H4 (cell line): ENCODE results near the gene STAB1. TPM values are rescaled to one million over a fixed set of nuclear protein-coding genes. Genes with fewer than 3 reads are reported as not detected.

Experiments
- DNase-seq: peaks from one replicate; pipeline ENCODE4 v3.0.0-alpha.2; 2015; ENCODE audit warnings: low spot score
- total RNA-seq: library from RNA; depleted of rRNA; stranded (reverse); fragments of >200 nt; shearing (Covaris generic); gene quantifications from 2 replicates; pipeline ENCODE4 v1.2.3, GENCODE V29; 2014; rRNA removed

The STAB1 gene
- total RNA-seq, 1 experiment from 2014 or later: not detected

- no peak for DNase-seq
Observed at GRCh38 chr3:52563984-52564383, 68.8 kb downstream of the STAB1 start.

- no peak for DNase-seq
Observed at GRCh38 chr3:52568069-52568468, 72.9 kb downstream of the STAB1 start.

- no peak for DNase-seq
Observed at GRCh38 chr3:52570076-52570475, 74.9 kb downstream of the STAB1 start.

- no peak for DNase-seq
Observed at GRCh38 chr3:52572221-52572620, 77.1 kb downstream of the STAB1 start.

Other genes starting within 250 kb of the STAB1 start
- 4.4 and 5.6 TPM in 2 replicates for gene PPM1M, start 249.6 kb upstream of the STAB1 start, total RNA-seq
- 29.0 and 33.7 TPM in 2 replicates for gene WDR82, start 216.7 kb upstream of the STAB1 start, total RNA-seq
- 2.4 and 8.3 TPM in 2 replicates for gene GLYCTK, start 207.5 kb upstream of the STAB1 start, total RNA-seq
- gene DNAH1, start 179.0 kb upstream of the STAB1 start, total RNA-seq: 0.60 TPM in 2 replicates
- 31.3 and 39.9 TPM in 2 replicates for gene BAP1, start 85.3 kb upstream of the STAB1 start, total RNA-seq
- 3.3 and 3.4 TPM in 2 replicates for gene PHF7, start 84.7 kb upstream of the STAB1 start, total RNA-seq
- gene SEMA3G, start 50.2 kb upstream of the STAB1 start, total RNA-seq: 0.29 TPM in 1 of 2 replicates, not detected in the other
- gene TNNC1, start 41.3 kb upstream of the STAB1 start, total RNA-seq: 1.3 TPM in 1 of 2 replicates, not detected in the other
- 7.5 and 13.7 TPM in 2 replicates for gene NISCH, start 39.7 kb upstream of the STAB1 start, total RNA-seq
- gene NT5DC2, start 38.5 kb downstream of the STAB1 start, total RNA-seq: 44.5 and 46.9 TPM in 2 replicates
- 1.5 and 102 TPM in 2 replicates for gene UQCC5, start 41.3 kb downstream of the STAB1 start, total RNA-seq
- gene PBRM1, start 190.6 kb downstream of the STAB1 start, total RNA-seq: 17.3 and 17.4 TPM in 2 replicates
- 75.7 and 81.7 TPM in 2 replicates for gene GNL3, start 190.7 kb downstream of the STAB1 start, total RNA-seq
- gene GLT8D1, start 210.5 kb downstream of the STAB1 start, total RNA-seq: 67.5 and 82.7 TPM in 2 replicates
- gene SPCS1, start 210.8 kb downstream of the STAB1 start, total RNA-seq: 153 and 208 TPM in 2 replicates